H9 (cell line): ENCODE measurements around the gene KRT2. TPM values are rescaled to one million over a fixed set of nuclear protein-coding genes. Genes with fewer than 3 reads are reported as not detected.

Experiments used
- DNase-seq: peaks from one replicate; pipeline ENCODE4 v3.0.0-alpha.2; 2017
- H2AFZ ChIP-seq: one replicate; pipeline ENCODE4 v1.6.1; 2013; ENCODE audit warnings: mild to moderate bottlenecking, low read length, control low read depth, moderate library complexity
- H2AK5ac ChIP-seq: 2 replicates; pipeline ENCODE4 v1.6.1; 2013; ENCODE audit warnings: low read length, control low read depth, mixed read lengths; ENCODE audit not compliant: insufficient read length
- H2BK120ac ChIP-seq: one replicate; pipeline ENCODE4 v1.6.1; 2013; ENCODE audit warnings: low read depth, mild to moderate bottlenecking, low read length, control low read depth, inconsistent platforms; ENCODE audit not compliant: poor library complexity, severe bottlenecking
- H2BK12ac ChIP-seq: 2 replicates; pipeline ENCODE4 v1.6.1; 2013; ENCODE audit warnings: low read length, control low read depth, mixed read lengths, low read depth; ENCODE audit not compliant: insufficient read length
- H2BK15ac ChIP-seq: 2 replicates; pipeline ENCODE4 v1.6.1; 2013; ENCODE audit warnings: low read depth, low read length, control low read depth
- H2BK20ac ChIP-seq: one replicate; pipeline ENCODE4 v1.6.1; 2013; ENCODE audit warnings: low read depth, mild to moderate bottlenecking, low read length, control low read depth, inconsistent platforms; ENCODE audit not compliant: poor library complexity, severe bottlenecking
- H2BK5ac ChIP-seq: 2 replicates; pipeline ENCODE4 v1.6.1; 2013; ENCODE audit warnings: low read length, control low read depth, mixed read lengths; ENCODE audit not compliant: insufficient read length
- H3K14ac ChIP-seq: 2 replicates; pipeline ENCODE4 v1.6.1; 2013; ENCODE audit warnings: low read length, control low read depth; ENCODE audit not compliant: insufficient read depth
- H3K18ac ChIP-seq: 2 replicates; pipeline ENCODE4 v1.6.1; 2013; ENCODE audit warnings: low read depth, mild to moderate bottlenecking, mixed read lengths, low read length, control low read depth; ENCODE audit not compliant: insufficient read length
- H3K23ac ChIP-seq: 2 replicates; pipeline ENCODE4 v1.6.1; 2013; ENCODE audit warnings: low read length, control low read depth, mixed read lengths, low read depth; ENCODE audit not compliant: insufficient read length
- H3K23me2 ChIP-seq: 2 replicates; pipeline ENCODE4 v1.6.1; 2013; ENCODE audit warnings: low read depth, mild to moderate bottlenecking, mixed read lengths, low read length, control low read depth; ENCODE audit not compliant: insufficient read length, poor library complexity, severe bottlenecking
- H3K27ac ChIP-seq: 2 replicates; pipeline ENCODE4 v1.5.1; 2013; ENCODE audit warnings: low read length, control low read depth, mixed read lengths, low read depth; ENCODE audit not compliant: insufficient read length
- H3K27me3 ChIP-seq: 2 replicates; pipeline ENCODE4 v1.6.1; 2013; ENCODE audit warnings: low read length, control low read depth, inconsistent platforms; ENCODE audit not compliant: insufficient read depth
- H3K4ac ChIP-seq: 2 replicates; pipeline ENCODE4 v1.6.1; 2013; ENCODE audit warnings: low read depth, mild to moderate bottlenecking, control low read depth, inconsistent platforms, low read length, moderate library complexity
- H3K4me1 ChIP-seq: 2 replicates; pipeline ENCODE4 v1.6.1; 2013; ENCODE audit warnings: low read length, control low read depth, inconsistent platforms; ENCODE audit not compliant: insufficient read depth
- H3K4me2 ChIP-seq: 2 replicates; pipeline ENCODE4 v1.6.1; 2013; ENCODE audit warnings: low read length, control low read depth, mixed read lengths; ENCODE audit not compliant: insufficient read length, insufficient read depth
- H3K56ac ChIP-seq: 2 replicates; pipeline ENCODE4 v1.6.1; 2013; ENCODE audit warnings: low read depth, mild to moderate bottlenecking, mixed read lengths, low read length, control low read depth; ENCODE audit not compliant: insufficient read length
- H3K79me1 ChIP-seq: 2 replicates; pipeline ENCODE4 v1.6.1; 2013; ENCODE audit warnings: low read depth, mild to moderate bottlenecking, moderate library complexity, low read length, control low read depth, inconsistent platforms; ENCODE audit not compliant: insufficient read depth, poor library complexity, severe bottlenecking
- H3K79me2 ChIP-seq: 2 replicates; pipeline ENCODE4 v1.6.1; 2013; ENCODE audit warnings: low read length, control low read depth, inconsistent platforms; ENCODE audit not compliant: insufficient read depth
- H3K9ac ChIP-seq: 2 replicates; pipeline ENCODE4 v1.6.1; 2013; ENCODE audit warnings: low read length, control low read depth, mixed read lengths; ENCODE audit not compliant: insufficient read length; ENCODE audit errors: extremely low read depth
- H3K9me3 ChIP-seq: one replicate; pipeline ENCODE4 v1.6.1; 2013; ENCODE audit warnings: low read depth, low read length, inconsistent platforms; ENCODE audit not compliant: control insufficient read depth
- H3T11ph ChIP-seq: one replicate; pipeline ENCODE4 v1.6.1; 2013; ENCODE audit warnings: mild to moderate bottlenecking, low read length, control low read depth, inconsistent platforms
- H4K20me1 ChIP-seq: one replicate; pipeline ENCODE4 v1.6.1; 2013; ENCODE audit not compliant: control insufficient read depth, insufficient read length, insufficient read depth
- H4K5ac ChIP-seq: 2 replicates; pipeline ENCODE4 v1.6.1; 2013; ENCODE audit warnings: low read depth, mild to moderate bottlenecking, mixed read lengths, low read length, control low read depth; ENCODE audit not compliant: insufficient read length
- H4K8ac ChIP-seq: replicated peaks from 2 replicates; pipeline ENCODE4 v1.6.1; 2013; ENCODE audit warnings: low read length, control low read depth, mixed read lengths, low read depth; ENCODE audit not compliant: insufficient read length
- H4K91ac ChIP-seq: 2 replicates; pipeline ENCODE4 v1.6.1; 2013; ENCODE audit warnings: low read depth, mild to moderate bottlenecking, moderate library complexity, mixed read lengths, low read length, control low read depth; ENCODE audit not compliant: insufficient read length
- H3K27ac Mint-ChIP-seq, 3 experiments: 2 replicates in 2 of 3; 3 replicates in 1 of 3; pipeline ENCODE4 v1.8.0; 2020 to 2021; ENCODE audit warnings: mixed read lengths in 3 of 3, mild to moderate bottlenecking in 1 of 3, moderate library complexity in 1 of 3
- H3K27me3 Mint-ChIP-seq: 2 replicates; pipeline ENCODE4 v1.8.0; 2021; ENCODE audit warnings: low read depth, mild to moderate bottlenecking, moderate library complexity, mixed read lengths
- H3K36me3 Mint-ChIP-seq, 3 experiments: 2 replicates in 2 of 3; 3 replicates in 1 of 3; pipeline ENCODE4 v1.8.0; 2020 to 2021; ENCODE audit warnings: low read depth in 3 of 3, mixed read lengths in 3 of 3; ENCODE audit not compliant: insufficient read depth in 1 of 3
- H3K4me1 Mint-ChIP-seq, 2 experiments: 2 replicates each; pipeline ENCODE4 v1.8.0; 2020; ENCODE audit warnings: mixed read lengths in 2 of 2
- H3K4me3 Mint-ChIP-seq, 2 experiments: 2 replicates in 1 of 2; 3 replicates in 1 of 2; pipeline ENCODE4 v1.8.0; 2020 to 2021; ENCODE audit warnings: mild to moderate bottlenecking in 2 of 2, mixed read lengths in 2 of 2, moderate library complexity in 1 of 2
- H3K9me3 Mint-ChIP-seq, 2 experiments: 2 replicates in 1 of 2; 3 replicates in 1 of 2; pipeline ENCODE4 v1.8.0; 2020; ENCODE audit warnings: mild to moderate bottlenecking in 2 of 2, mixed read lengths in 2 of 2, moderate library complexity in 1 of 2
- CTCF ChIP-seq: fragments of 200-600 bp; sonication (generic); conservative IDR thresholded peaks from 3 replicates; pipeline ENCODE4 v1.8.0; 2021; ENCODE audit warnings: antibody characterized with exemption, mild to moderate bottlenecking
- WGBS: extraction: QIAGEN DNeasy Blood & Tissue Kit; methylation state at CpG from one replicate; pipeline ENCODE4 v1.1.7; 2013; ENCODE audit warnings: missing lambda C conversion rate, low lambda C conversion rate, mixed read lengths; ENCODE audit not compliant: insufficient read length; ENCODE audit errors: extremely low coverage; 5-methylcytosine and 5-hydroxymethylcytosine counted together
- total RNA-seq: library from RNA; stranded (reverse); gene quantifications from 2 replicates; pipeline ENCODE4 v1.2.1, GENCODE V29; 2021

KRT2 gene
- total RNA-seq, 1 experiment from 2014 or later: not detected

GRCh38 chr12:52686756-52687487, 34.9 kb upstream of the KRT2 start:
- Histone ChIP-seq H4K91ac (no peak overlapping the region), H3K4ac (no peak overlapping the region), H3K4me2 (no peak overlapping the region), H3K18ac (no peak overlapping the region), H3K4me1 (peaks cover 3% of the 10 kb centered on the region; the same call in 1 of the 2 replicates), H4K20me1 (peaks cover 2% of the 10 kb centered on the region), H2BK5ac (no peak overlapping the region), H3T11ph (no peak overlapping the region), H2BK15ac (no peak overlapping the region), H3K14ac (no peak overlapping the region), H2AK5ac (no peak overlapping the region), H2BK12ac (no peak overlapping the region), H3K79me2 (no peaks in the 10 kb centered on the region), H3K9ac (no peak overlapping the region), H3K23me2 (peaks cover 9% of the 10 kb centered on the region), H3K56ac (no peak overlapping the region), H4K8ac (no peak overlapping the region), H3K23ac (no peak overlapping the region), H2BK120ac (no peak overlapping the region), H3K79me1 (no peaks in the 10 kb centered on the region), H3K27ac (no peak overlapping the region), H4K5ac (no peak overlapping the region), H3K9me3 (no peaks in the 10 kb centered on the region), H3K27me3 (no peaks in the 10 kb centered on the region; the same call in 1 of the 2 replicates), H2AFZ (no peak overlapping the region), H2BK20ac (no peak overlapping the region)
- no peaks in the 10 kb centered on the region for H3K36me3 Mint-ChIP-seq
- no CpG with 5 or more reads among the region's 9 CpGs for WGBS
- peaks cover 8 to 17% of the 10 kb centered on the region in 2 experiments for H3K4me1 Mint-ChIP-seq
- DNase-seq: no peak
- no peaks in the 10 kb centered on the region for H3K9me3 Mint-ChIP-seq
- H3K27ac Mint-ChIP-seq: no peak overlapping the region
- peaks cover 73% of the 10 kb centered on the region for H3K27me3 Mint-ChIP-seq
- TF ChIP-seq CTCF: no peak
- no peak overlapping the region for H3K4me3 Mint-ChIP-seq
